ENCODE measurements around the gene ATG9B. TPM values are rescaled to one million over a fixed set of nuclear protein-coding genes. Genes with fewer than 3 reads are reported as not detected.
"Not testable (repeated sequence)": the region's sequence is repeated elsewhere in the genome, so short reads cannot be mapped to it uniquely, and the experiment has no call there.

ATG9B gene
- total RNA-seq, 2 experiments from 2014 or later = 7.9 to 8.6 TPM

GRCh38 chr7:151016942-151017341 lies 7.4 kb downstream of the ATG9B start:
- Mint-ChIP-seq H3K27me3 (peaks cover 32% of the 10 kb centered on the region), H3K27ac (no peak overlapping the region), H3K4me3 (no peak overlapping the region), H3K4me1 (peaks cover 72% of the 10 kb centered on the region), H3K9me3 (no peaks in the 10 kb centered on the region), H3K36me3 (ENCODE audit: low read depth) (peaks cover 21% of the 10 kb centered on the region)
- DNase-seq = no peak
- ChIA-PET POLR2A (interaction anchor here (0.9 to 7.7 kb wide), 3 partner anchors 8 to 54 kb away, joined by 3 to 50 read pairs (median 4); partner anchors contain the start of gene ABCB8), CTCF (interaction anchor here (1.0 to 5.7 kb wide), 10 partner anchors 7 to 119 kb away, joined by 3 to 57 read pairs (median 10); partner anchors contain the start of genes ABCB8 and FASTK)

- POLR2A ChIA-PET = interaction anchor here (0.9 to 7.7 kb wide), 3 partner anchors 8 to 54 kb away, joined by 3 to 50 read pairs (median 4); partner anchors contain the start of gene ABCB8
- peaks cover 24% of the 10 kb centered on the region for H3K36me3 Mint-ChIP-seq (ENCODE audit: low read depth)
- no peaks in the 10 kb centered on the region for H3K9me3 Mint-ChIP-seq
- H3K27ac Mint-ChIP-seq = no peak overlapping the region
- no peak for DNase-seq
- peaks cover 31% of the 10 kb centered on the region for H3K27me3 Mint-ChIP-seq
- CTCF ChIA-PET = interaction anchor here (1.0 to 5.7 kb wide), 7 partner anchors 7 to 118 kb away, joined by 3 to 57 read pairs (median 9); partner anchors contain the start of gene ABCB8
- no peak overlapping the region for H3K4me3 Mint-ChIP-seq
- H3K4me1 Mint-ChIP-seq = peaks cover 76% of the 10 kb centered on the region
Measured at GRCh38 chr7:151016505-151016904, 7.8 kb downstream of the ATG9B start.

GRCh38 chr7:151015967-151016366 lies 8.3 kb downstream of the ATG9B start:
- ChIA-PET CTCF (interaction anchor here (1.0 to 4.1 kb wide), 6 partner anchors 10 to 118 kb away, joined by 3 to 45 read pairs (median 12); partner anchors contain the start of gene ABCB8), POLR2A (interaction anchor here (7.7 kb wide), 1 partner anchor 13 kb away, joined by 50 read pairs; the partner anchor contains the start of gene ABCB8)
- no peaks in the 10 kb centered on the region for H3K9me3 Mint-ChIP-seq
- H3K4me1 Mint-ChIP-seq = peaks cover 80% of the 10 kb centered on the region
- peaks cover 24% of the 10 kb centered on the region for H3K36me3 Mint-ChIP-seq (ENCODE audit: low read depth)
- no peak for DNase-seq
- no peak overlapping the region for H3K27ac Mint-ChIP-seq
- H3K4me3 Mint-ChIP-seq = no peak overlapping the region
- peaks cover 26% of the 10 kb centered on the region for H3K27me3 Mint-ChIP-seq

DNA sequence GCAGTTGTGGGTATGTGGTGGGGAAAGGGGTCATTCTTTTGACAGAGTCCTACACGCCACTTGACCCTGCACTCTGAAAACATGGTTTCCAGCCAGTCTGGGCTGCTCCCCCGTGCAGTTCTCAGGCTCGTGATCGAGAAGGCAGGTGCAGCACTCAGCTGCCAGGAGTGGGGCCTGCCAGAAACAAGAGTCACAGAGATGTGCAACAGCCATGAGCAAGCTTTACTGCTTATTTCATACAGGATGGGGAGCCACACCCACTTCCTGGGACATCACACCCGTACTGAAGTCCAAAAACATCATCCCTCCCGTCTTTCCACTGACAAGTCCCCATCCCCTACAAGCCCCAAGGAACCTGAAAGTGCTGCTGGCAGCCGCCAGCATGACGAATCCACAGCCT lies 9.3 kb downstream of the ATG9B start:
- peak overlapping the region; percentile 84 for H3K4me3 Mint-ChIP-seq
- peak overlapping the region; percentile 94 for H3K27ac Mint-ChIP-seq
- H3K4me1 Mint-ChIP-seq = peaks cover 87% of the 10 kb centered on the region
- peaks cover 15% of the 10 kb centered on the region for H3K27me3 Mint-ChIP-seq
- ChIA-PET CTCF (interaction anchor here (0.6 to 3.2 kb wide), 10 partner anchors 13 to 229 kb away, joined by 3 to 16 read pairs (median 6); partner anchors contain the start of genes ABCB8 and FASTK), POLR2A (interaction anchor here (0.7 to 7.7 kb wide), 5 partner anchors 14 to 68 kb away, joined by 3 to 50 read pairs (median 4); partner anchors contain the start of genes ABCB8, NOS3, SLC4A2 and TMUB1)
- no peaks in the 10 kb centered on the region for H3K9me3 Mint-ChIP-seq
- DNase-seq = peak; percentile 61
- peaks cover 24% of the 10 kb centered on the region for H3K36me3 Mint-ChIP-seq (ENCODE audit: low read depth)

DNA sequence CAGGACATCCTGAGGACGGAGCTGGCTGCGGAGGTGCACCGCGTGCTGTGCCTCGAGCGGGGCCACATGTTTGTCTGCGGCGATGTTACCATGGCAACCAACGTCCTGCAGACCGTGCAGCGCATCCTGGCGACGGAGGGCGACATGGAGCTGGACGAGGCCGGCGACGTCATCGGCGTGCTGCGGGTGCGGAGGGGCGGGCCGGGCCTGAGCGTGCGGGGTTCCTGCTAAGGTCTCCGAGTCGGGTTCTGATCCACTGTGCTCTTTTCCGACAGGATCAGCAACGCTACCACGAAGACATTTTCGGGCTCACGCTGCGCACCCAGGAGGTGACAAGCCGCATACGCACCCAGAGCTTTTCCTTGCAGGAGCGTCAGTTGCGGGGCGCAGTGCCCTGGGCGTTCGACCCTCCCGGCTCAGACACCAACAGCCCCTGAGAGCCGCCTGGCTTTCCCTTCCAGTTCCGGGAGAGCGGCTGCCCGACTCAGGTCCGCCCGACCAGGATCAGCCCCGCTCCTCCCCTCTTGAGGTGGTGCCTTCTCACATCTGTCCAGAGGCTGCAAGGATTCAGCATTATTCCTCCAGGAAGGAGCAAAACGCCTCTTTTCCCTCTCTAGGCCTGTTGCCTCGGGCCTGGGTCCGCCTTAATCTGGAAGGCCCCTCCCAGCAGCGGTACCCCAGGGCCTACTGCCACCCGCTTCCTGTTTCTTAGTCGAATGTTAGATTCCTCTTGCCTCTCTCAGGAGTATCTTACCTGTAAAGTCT lies 10.4 kb downstream of the ATG9B start:
- Mint-ChIP-seq H3K9me3 (no peaks in the 10 kb centered on the region), H3K4me1 (peaks cover 85% of the 10 kb centered on the region), H3K27ac (peak overlapping the region; percentile 94), H3K36me3 (ENCODE audit: low read depth) (peaks cover 21% of the 10 kb centered on the region), H3K27me3 (peaks cover 6% of the 10 kb centered on the region), H3K4me3 (peak overlapping the region; percentile 84)
- CTCF ChIA-PET = interaction anchor here (0.6 to 3.2 kb wide), 12 partner anchors 11 to 230 kb away, joined by 3 to 16 read pairs (median 4); partner anchors contain the start of genes ABCB8, ATG9B and FASTK
- DNase-seq = peak; percentile 96
- POLR2A ChIA-PET = interaction anchor here (1.0 to 7.7 kb wide), 7 partner anchors 12 to 72 kb away, joined by 3 to 50 read pairs (median 5); partner anchors contain the start of genes ABCB8 and TMUB1

- peak overlapping the region; percentile 97 for H3K27ac Mint-ChIP-seq
- H3K36me3 Mint-ChIP-seq (ENCODE audit: low read depth) = peaks cover 21% of the 10 kb centered on the region
- H3K9me3 Mint-ChIP-seq = no peaks in the 10 kb centered on the region
- POLR2A ChIA-PET = interaction anchor here (1.0 to 7.7 kb wide), 6 partner anchors 13 to 70 kb away, joined by 3 to 50 read pairs (median 4); partner anchors contain the start of genes ABCB8 and TMUB1
- H3K27me3 Mint-ChIP-seq = peaks cover 2% of the 10 kb centered on the region
- DNase-seq = no peak
- H3K4me1 Mint-ChIP-seq = peaks cover 86% of the 10 kb centered on the region
- peak overlapping the region; percentile 84 for H3K4me3 Mint-ChIP-seq
- CTCF ChIA-PET = interaction anchor here (0.6 to 3.2 kb wide), 7 partner anchors 11 to 230 kb away, joined by 3 to 14 read pairs (median 4); partner anchors contain the start of gene ATG9B
Measured at GRCh38 chr7:151013356-151013732, 10.9 kb downstream of the ATG9B start.

GRCh38 chr7:151012911-151013347 lies 11.4 kb downstream of the ATG9B start:
- Mint-ChIP-seq H3K36me3 (ENCODE audit: low read depth) (peaks cover 21% of the 10 kb centered on the region), H3K9me3 (no peaks in the 10 kb centered on the region), H3K4me1 (peaks cover 86% of the 10 kb centered on the region), H3K27ac (peak overlapping the region; percentile 97), H3K27me3 (no peaks in the 10 kb centered on the region), H3K4me3 (peak overlapping the region; percentile 57)
- ChIA-PET POLR2A (interaction anchor here (0.5 to 7.7 kb wide), 3 partner anchors 16 to 97 kb away, joined by 3 to 50 read pairs (median 31); partner anchors contain the start of gene ABCB8), CTCF (interaction anchor here (1.1 to 3.2 kb wide), 2 partner anchors 16 to 50 kb away, joined by 4 to 14 read pairs; partner anchors contain the start of gene ABCB8)
- DNase-seq = no peak

- no peak for DNase-seq
- Mint-ChIP-seq H3K27me3 (no peaks in the 10 kb centered on the region), H3K4me1 (peaks cover 86% of the 10 kb centered on the region), H3K4me3 (peak overlapping the region; percentile 57), H3K27ac (peak overlapping the region; percentile 97), H3K36me3 (ENCODE audit: low read depth) (peaks cover 21% of the 10 kb centered on the region), H3K9me3 (no peaks in the 10 kb centered on the region)
- CTCF ChIA-PET = interaction anchor here (1.1 to 4.9 kb wide), 8 partner anchors 7 to 103 kb away, joined by 3 to 57 read pairs (median 12); partner anchors contain the start of gene ABCB8
- POLR2A ChIA-PET = interaction anchor here (0.5 to 3.1 kb wide), 6 partner anchors 14 to 1163 kb away, joined by 3 to 31 read pairs (median 4); partner anchors contain the start of gene NOS3
Measured at GRCh38 chr7:151012031-151012692, 12.1 kb downstream of the ATG9B start.

- Mint-ChIP-seq H3K4me1 (peaks cover 85% of the 10 kb centered on the region), H3K27ac (peak overlapping the region; percentile 97), H3K4me3 (peak overlapping the region; percentile 57), H3K36me3 (ENCODE audit: low read depth) (peaks cover 21% of the 10 kb centered on the region)
- CTCF ChIA-PET = interaction anchor here (0.9 to 4.9 kb wide), 9 partner anchors 8 to 114 kb away, joined by 3 to 57 read pairs (median 13); partner anchors contain the start of gene ABCB8
- H3K9me3 Mint-ChIP-seq, H3K27me3 Mint-ChIP-seq, DNase-seq: not testable (repeated sequence)
- POLR2A ChIA-PET = interaction anchor here (0.6 to 3.8 kb wide), 8 partner anchors 8 to 1162 kb away, joined by 3 to 34 read pairs (median 6); partner anchors contain the start of genes ABCB8 and NOS3
Measured at GRCh38 chr7:151011616-151012015, 12.7 kb downstream of the ATG9B start.

GRCh38 chr7:151011097-151011409 lies 13.2 kb downstream of the ATG9B start:
- peaks cover 83% of the 10 kb centered on the region for H3K4me1 Mint-ChIP-seq
- CTCF ChIA-PET = interaction anchor here (0.7 to 4.9 kb wide), 12 partner anchors 8 to 233 kb away, joined by 3 to 57 read pairs (median 6); partner anchors contain the start of gene ABCB8
- POLR2A ChIA-PET = interaction anchor here (0.7 to 3.8 kb wide), 11 partner anchors 9 to 49 kb away, joined by 3 to 34 read pairs (median 6); partner anchors contain the start of genes ABCB8, NOS3 and SLC4A2
- H3K27me3 Mint-ChIP-seq = no peaks in the 10 kb centered on the region
- DNase-seq = no peak
- peak overlapping the region; percentile 81 for H3K4me3 Mint-ChIP-seq
- no peaks in the 10 kb centered on the region for H3K9me3 Mint-ChIP-seq
- peak overlapping the region; percentile 97 for H3K27ac Mint-ChIP-seq
- H3K36me3 Mint-ChIP-seq (ENCODE audit: low read depth) = peaks cover 21% of the 10 kb centered on the region

DNA sequence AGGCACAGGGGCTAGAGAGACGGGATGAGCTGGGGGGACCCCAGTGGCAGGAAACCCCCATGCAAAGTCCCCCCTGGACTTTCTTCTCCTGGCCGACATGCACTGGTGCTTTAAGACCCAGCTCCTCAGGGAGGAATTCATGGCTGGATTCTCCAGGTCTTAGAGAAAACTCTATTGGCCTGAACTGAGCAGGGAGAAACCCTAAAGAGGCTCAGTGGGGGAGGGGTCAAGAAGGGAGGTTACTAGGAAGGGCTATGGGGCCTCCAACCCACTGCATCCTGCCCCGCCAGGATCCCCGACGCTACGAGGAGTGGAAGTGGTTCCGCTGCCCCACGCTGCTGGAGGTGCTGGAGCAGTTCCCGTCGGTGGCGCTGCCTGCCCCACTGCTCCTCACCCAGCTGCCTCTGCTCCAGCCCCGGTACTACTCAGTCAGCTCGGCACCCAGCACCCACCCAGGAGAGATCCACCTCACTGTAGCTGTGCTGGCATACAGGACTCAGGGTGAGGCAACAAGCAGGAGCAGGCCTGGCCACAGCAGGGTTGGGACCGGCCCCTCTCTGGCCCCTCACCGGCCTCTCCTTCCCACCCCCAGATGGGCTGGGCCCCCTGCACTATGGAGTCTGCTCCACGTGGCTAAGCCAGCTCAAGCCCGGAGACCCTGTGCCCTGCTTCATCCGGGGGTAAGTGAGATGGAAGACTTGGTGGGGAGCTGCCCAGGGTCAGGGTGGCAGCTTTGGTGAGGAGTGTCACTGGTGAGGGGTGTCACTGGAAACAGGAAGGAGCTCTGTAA lies 13.8 kb downstream of the ATG9B start:
- Mint-ChIP-seq H3K36me3 (ENCODE audit: low read depth) (peaks cover 20% of the 10 kb centered on the region), H3K4me1 (peaks cover 81% of the 10 kb centered on the region), H3K27ac (peak overlapping the region; percentile 97), H3K4me3 (peak overlapping the region; percentile 81), H3K27me3 (no peaks in the 10 kb centered on the region), H3K9me3 (no peaks in the 10 kb centered on the region)
- ChIA-PET CTCF (interaction anchor here (0.7 to 4.9 kb wide), 18 partner anchors 9 to 234 kb away, joined by 3 to 57 read pairs (median 5); partner anchors contain the start of gene ABCB8), POLR2A (interaction anchor here (0.7 to 3.8 kb wide), 12 partner anchors 9 to 49 kb away, joined by 3 to 34 read pairs (median 6); partner anchors contain the start of genes ABCB8, NOS3 and SLC4A2)
- DNase-seq = peak; percentile 71
